GF-D8 (cell line): ENCODE data around the gene EBLN2.

Source experiments
- DNase-seq: peaks from one replicate; lab custom pipeline; 2025; lab: John Stamatoyannopoulos, UW

The EBLN2 gene

GRCh38 chr3:73061416-73061815 lies at the start of gene EBLN2:
Gene EBLN2 (plus strand): TSS chr3:73061659. CDS start chr3:73062082, 423 bp downstream.
- no peak for DNase-seq

- DNase-seq, result no peak
Observed at GRCh38 chr3:73018298-73018697, 43.2 kb upstream of the EBLN2 start.

DNA sequence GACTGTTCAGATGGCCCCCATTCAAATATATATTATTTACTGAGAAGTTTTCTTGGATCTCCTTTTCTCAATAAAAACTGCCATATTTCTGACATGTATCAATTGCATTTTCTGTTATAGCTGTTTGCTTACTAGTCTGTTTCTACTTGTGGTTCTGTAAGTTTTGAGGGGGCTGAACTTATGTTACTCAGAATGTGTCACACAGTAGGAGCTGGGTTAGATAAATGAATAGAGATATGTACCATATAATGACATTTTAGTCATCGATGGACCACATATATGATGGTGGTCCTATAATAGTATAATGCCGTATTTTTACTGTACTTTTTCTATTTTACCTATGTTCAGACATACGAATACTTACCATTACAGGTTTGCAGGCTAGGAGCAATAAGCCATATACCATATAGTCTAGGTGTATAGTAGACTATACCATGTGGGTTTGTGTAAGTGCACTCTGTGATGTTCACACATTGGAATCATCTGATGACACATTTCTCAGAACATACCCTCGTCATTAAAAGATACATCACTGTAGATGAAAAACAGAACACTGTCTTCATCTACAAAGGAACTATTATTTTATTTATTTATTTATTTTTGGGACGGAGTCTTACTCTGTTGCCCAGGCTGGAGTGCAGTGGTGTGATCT lies 42.5 kb upstream of the EBLN2 start:
- no peak for DNase-seq

DNA sequence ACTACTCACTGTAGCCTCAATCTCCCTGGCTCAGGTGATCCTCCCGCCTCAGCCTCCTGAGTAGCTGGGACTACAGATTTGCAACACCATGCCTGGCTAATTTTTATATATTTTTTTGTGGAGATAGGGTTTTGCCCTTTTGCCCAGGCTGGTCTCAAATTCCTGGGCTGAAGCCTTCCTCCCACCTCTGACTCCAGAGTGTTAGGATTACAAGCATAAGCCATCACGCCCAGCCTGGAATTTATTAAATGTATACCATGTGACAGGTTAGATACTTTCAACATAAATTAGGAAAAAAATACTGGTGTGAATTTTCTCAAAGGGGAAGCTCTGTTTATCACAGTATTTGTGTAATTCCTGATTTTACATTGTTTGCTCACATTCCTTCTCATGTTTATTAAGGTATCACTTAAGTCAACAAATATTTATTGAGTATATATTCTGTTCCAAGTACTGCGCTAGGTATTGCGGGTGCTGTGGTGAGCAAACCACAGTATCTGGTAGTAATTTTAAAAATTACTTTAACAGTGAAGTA lies 40.1 kb upstream of the EBLN2 start:
- DNase-seq, result no peak

DNA sequence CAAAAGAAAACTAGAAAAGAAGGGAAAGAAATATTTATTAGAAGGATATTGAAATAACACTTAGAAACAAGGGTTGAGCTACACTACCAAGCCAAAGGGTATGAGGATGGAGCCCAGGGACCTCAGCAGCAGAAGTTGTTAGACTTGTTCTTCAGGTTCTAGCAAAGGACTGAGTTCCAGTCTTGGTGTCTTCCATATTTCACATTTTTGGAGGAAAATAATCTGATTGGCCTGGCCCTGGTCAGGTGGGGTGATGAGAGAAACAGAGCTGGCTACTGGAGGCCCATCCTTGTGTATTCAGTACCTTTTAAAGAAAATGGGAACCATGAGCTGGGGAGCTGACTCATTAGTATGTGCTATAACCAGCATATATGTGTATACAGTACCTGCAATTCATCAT lies 36.6 kb upstream of the EBLN2 start:
- DNase-seq, result no peak

- no peak for DNase-seq
Observed at GRCh38 chr3:73026111-73026759, 35.2 kb upstream of the EBLN2 start.

- DNase-seq, result no peak
Observed at GRCh38 chr3:73026760-73027113, 34.7 kb upstream of the EBLN2 start.

- no peak for DNase-seq
Observed at GRCh38 chr3:73028803-73029202, 32.7 kb upstream of the EBLN2 start.

- DNase-seq, result no peak
Observed at GRCh38 chr3:73029321-73029796, 32.1 kb upstream of the EBLN2 start.

DNA sequence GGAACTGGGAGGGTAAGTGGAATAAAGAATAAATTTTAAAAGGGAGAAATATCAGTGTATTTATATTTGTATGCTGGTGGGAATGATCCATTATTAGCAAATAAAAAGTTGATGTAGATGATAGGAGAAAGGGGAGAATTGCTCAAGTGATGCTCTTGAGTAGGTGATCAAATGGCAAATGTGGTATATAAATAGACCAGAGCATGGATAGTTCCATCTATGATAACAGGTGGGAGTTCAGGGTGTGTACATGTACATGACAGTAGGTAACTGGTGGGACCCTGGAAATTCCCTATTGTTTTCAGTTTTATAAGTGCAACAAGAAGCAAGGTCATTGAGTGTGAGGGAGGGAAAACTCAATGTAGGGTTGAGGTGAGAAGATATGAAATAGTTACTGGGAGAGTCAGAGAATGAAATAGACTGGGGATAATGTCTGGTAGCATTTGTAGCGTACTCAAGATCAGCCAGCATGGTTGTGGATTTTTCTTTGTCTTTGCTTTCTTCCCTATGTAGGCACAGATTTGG lies 31.3 kb upstream of the EBLN2 start:
- DNase-seq, result no peak

GRCh38 chr3:73031573-73032103 lies 29.8 kb upstream of the EBLN2 start:
- no peak for DNase-seq

GRCh38 chr3:73036694-73037591 lies 24.5 kb upstream of the EBLN2 start:
- no peak for DNase-seq

- no peak for DNase-seq
Observed at GRCh38 chr3:73041537-73041936, 19.9 kb upstream of the EBLN2 start.

- DNase-seq, result no peak
Observed at GRCh38 chr3:73043414-73043813, 18.0 kb upstream of the EBLN2 start.

GRCh38 chr3:73045391-73045790 lies 16.1 kb upstream of the EBLN2 start:
- no peak for DNase-seq

- no peak for DNase-seq
Observed at GRCh38 chr3:73046195-73046594, 15.3 kb upstream of the EBLN2 start.

GRCh38 chr3:73049319-73049718 lies 12.1 kb upstream of the EBLN2 start:
- no peak for DNase-seq

- no peak for DNase-seq
Observed at GRCh38 chr3:73052857-73053256, 8.6 kb upstream of the EBLN2 start.

GRCh38 chr3:73055583-73055982 lies 5.9 kb upstream of the EBLN2 start:
- DNase-seq, result no peak

GRCh38 chr3:73056014-73056844 lies 5.2 kb upstream of the EBLN2 start:
- no peak for DNase-seq

GRCh38 chr3:73056845-73057150 lies 4.7 kb upstream of the EBLN2 start:
- no peak for DNase-seq
